HL-60 (cell line): ENCODE measurements around the gene LINC00632.

ENCODE experiments used
- GABPA ChIP-seq: IDR thresholded peaks from 2 replicates; pipeline ENCODE4 v1.6.1; 2012; ENCODE audit warnings: low read depth
- POLR2AphosphoS5 ChIP-seq: IDR thresholded peaks from 2 replicates; pipeline ENCODE4 v1.6.1; 2012; ENCODE audit warnings: low read depth
- SPI1 ChIP-seq: IDR thresholded peaks from 2 replicates; pipeline ENCODE4 v1.6.1; 2012; ENCODE audit warnings: low read depth, mild to moderate bottlenecking, borderline replicate concordance
- TF ChIP-seq, protein P1 (sequence below): IDR thresholded peaks from one replicate; pipeline ENCODE4 v1.5.1; 2011; ENCODE audit warnings: low read length, control low read depth, inconsistent platforms; ENCODE audit not compliant: insufficient read depth
- TF ChIP-seq, protein P2 (sequence below): IDR thresholded peaks from 2 replicates; pipeline ENCODE4 v1.6.1; 2012; ENCODE audit warnings: low read depth; ENCODE audit not compliant: insufficient replicate concordance

DNA sequence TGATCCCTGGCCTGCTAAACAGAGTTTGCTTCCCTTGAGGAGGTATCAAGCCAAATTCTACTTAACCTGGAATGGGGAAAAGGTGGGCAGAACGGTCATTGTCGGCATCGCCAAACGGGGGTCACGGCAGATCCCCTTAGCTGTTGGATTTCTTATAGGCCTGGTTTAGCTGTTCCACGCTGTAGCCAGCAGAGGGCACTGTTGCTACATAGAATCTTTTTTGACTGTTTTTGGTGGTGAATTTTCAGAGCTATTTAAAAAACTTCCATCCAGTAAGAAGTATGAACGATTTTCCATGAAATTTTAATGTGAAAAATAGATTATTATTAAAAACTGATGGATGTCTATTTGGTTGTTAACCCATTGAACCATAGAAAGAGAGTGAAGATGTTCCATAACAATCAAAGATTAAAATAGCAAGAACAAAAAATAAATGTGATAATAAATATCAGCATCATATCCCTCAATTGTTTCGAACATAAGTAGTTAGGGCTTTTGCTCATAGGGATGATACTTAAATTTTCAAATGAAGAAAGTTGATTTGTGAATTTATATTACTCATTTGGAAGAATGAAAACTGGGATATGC lies 56.6 kb downstream of the LINC00632 start:
- TF ChIP-seq, protein P1, sequence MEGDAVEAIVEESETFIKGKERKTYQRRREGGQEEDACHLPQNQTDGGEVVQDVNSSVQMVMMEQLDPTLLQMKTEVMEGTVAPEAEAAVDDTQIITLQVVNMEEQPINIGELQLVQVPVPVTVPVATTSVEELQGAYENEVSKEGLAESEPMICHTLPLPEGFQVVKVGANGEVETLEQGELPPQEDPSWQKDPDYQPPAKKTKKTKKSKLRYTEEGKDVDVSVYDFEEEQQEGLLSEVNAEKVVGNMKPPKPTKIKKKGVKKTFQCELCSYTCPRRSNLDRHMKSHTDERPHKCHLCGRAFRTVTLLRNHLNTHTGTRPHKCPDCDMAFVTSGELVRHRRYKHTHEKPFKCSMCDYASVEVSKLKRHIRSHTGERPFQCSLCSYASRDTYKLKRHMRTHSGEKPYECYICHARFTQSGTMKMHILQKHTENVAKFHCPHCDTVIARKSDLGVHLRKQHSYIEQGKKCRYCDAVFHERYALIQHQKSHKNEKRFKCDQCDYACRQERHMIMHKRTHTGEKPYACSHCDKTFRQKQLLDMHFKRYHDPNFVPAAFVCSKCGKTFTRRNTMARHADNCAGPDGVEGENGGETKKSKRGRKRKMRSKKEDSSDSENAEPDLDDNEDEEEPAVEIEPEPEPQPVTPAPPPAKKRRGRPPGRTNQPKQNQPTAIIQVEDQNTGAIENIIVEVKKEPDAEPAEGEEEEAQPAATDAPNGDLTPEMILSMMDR = peak; percentile 21
- TF ChIP-seq, protein P2, sequence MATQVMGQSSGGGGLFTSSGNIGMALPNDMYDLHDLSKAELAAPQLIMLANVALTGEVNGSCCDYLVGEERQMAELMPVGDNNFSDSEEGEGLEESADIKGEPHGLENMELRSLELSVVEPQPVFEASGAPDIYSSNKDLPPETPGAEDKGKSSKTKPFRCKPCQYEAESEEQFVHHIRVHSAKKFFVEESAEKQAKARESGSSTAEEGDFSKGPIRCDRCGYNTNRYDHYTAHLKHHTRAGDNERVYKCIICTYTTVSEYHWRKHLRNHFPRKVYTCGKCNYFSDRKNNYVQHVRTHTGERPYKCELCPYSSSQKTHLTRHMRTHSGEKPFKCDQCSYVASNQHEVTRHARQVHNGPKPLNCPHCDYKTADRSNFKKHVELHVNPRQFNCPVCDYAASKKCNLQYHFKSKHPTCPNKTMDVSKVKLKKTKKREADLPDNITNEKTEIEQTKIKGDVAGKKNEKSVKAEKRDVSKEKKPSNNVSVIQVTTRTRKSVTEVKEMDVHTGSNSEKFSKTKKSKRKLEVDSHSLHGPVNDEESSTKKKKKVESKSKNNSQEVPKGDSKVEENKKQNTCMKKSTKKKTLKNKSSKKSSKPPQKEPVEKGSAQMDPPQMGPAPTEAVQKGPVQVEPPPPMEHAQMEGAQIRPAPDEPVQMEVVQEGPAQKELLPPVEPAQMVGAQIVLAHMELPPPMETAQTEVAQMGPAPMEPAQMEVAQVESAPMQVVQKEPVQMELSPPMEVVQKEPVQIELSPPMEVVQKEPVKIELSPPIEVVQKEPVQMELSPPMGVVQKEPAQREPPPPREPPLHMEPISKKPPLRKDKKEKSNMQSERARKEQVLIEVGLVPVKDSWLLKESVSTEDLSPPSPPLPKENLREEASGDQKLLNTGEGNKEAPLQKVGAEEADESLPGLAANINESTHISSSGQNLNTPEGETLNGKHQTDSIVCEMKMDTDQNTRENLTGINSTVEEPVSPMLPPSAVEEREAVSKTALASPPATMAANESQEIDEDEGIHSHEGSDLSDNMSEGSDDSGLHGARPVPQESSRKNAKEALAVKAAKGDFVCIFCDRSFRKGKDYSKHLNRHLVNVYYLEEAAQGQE = no peak
- TF ChIP-seq SPI1 = no peak
- no peak for TF ChIP-seq POLR2AphosphoS5
- no peak for TF ChIP-seq GABPA
